Measurements from ENCODE around the gene LYPLA2.

DNA sequence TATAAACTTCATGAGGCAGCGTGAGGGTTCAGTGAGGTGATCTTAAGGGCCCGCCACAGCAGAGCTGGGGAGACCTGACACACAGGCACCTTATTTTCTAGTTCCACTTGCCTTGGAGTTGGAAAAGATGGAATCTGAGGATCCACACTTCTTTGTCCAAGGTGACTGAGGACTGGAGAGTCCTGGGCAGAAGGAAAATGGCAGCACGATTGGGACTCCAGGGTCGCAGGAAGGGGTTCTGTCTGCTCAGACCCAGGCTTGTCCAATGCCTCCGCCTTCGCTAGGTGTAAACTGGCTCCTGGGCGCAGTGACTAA, 8.3 kb downstream of the LYPLA2 start:
- TF ChIP-seq, protein P1, sequence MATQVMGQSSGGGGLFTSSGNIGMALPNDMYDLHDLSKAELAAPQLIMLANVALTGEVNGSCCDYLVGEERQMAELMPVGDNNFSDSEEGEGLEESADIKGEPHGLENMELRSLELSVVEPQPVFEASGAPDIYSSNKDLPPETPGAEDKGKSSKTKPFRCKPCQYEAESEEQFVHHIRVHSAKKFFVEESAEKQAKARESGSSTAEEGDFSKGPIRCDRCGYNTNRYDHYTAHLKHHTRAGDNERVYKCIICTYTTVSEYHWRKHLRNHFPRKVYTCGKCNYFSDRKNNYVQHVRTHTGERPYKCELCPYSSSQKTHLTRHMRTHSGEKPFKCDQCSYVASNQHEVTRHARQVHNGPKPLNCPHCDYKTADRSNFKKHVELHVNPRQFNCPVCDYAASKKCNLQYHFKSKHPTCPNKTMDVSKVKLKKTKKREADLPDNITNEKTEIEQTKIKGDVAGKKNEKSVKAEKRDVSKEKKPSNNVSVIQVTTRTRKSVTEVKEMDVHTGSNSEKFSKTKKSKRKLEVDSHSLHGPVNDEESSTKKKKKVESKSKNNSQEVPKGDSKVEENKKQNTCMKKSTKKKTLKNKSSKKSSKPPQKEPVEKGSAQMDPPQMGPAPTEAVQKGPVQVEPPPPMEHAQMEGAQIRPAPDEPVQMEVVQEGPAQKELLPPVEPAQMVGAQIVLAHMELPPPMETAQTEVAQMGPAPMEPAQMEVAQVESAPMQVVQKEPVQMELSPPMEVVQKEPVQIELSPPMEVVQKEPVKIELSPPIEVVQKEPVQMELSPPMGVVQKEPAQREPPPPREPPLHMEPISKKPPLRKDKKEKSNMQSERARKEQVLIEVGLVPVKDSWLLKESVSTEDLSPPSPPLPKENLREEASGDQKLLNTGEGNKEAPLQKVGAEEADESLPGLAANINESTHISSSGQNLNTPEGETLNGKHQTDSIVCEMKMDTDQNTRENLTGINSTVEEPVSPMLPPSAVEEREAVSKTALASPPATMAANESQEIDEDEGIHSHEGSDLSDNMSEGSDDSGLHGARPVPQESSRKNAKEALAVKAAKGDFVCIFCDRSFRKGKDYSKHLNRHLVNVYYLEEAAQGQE (IDR thresholded peaks at IDR 0.05) = no peak
- TF ChIP-seq TAF1 (conservative IDR thresholded peaks at IDR 0.05) (no peak), JUND (IDR thresholded peaks at IDR 0.05) (no peak), YY1 (IDR thresholded peaks at IDR 0.05) (no peak)

All from liver (tissue), 2 donors.